Heart right ventricle (tissue), 16 donors: ENCODE results near the gene MT1B. TPM values are rescaled to one million over a fixed set of nuclear protein-coding genes. Genes with fewer than 3 reads are reported as not detected.

Experiments used
- ATAC-seq, 8 donors: fragments of 200-7000 bp; cut with Tn5 transposase; one replicate each; pipeline ENCODE4 v1.9.1; 2020; ENCODE audit warnings: mild to moderate bottlenecking in 8 of 8, moderate library complexity in 8 of 8, moderate number of reproducible peaks in 1 of 8
- DNase-seq, 2 donors: peaks; one replicate each; pipeline ENCODE4 v3.0.0-alpha.2; 2020
- H3K27ac ChIP-seq, 10 donors: fragments of 200-600 bp; sonication (generic) in 2 of 10; one replicate each; pipeline versions ENCODE4 v1.5.0 to v1.8.0; 2020 to 2022; ENCODE audit warnings: mild to moderate bottlenecking in 3 of 10
- H3K27me3 ChIP-seq, 7 donors: fragments of 200-600 bp; one replicate each; pipeline ENCODE4 v1.8.0; 2021 to 2022; ENCODE audit warnings: mild to moderate bottlenecking in 2 of 7
- H3K36me3 ChIP-seq, 9 donors: fragments of 200-600 bp; sonication (generic) in 1 of 9; one replicate each; pipeline versions ENCODE4 v1.5.0 to v1.8.0; 2020 to 2022; ENCODE audit warnings: mild to moderate bottlenecking in 2 of 9
- H3K4me1 ChIP-seq, 9 donors: fragments of 200-600 bp; sonication (generic) in 1 of 9; one replicate each; pipeline versions ENCODE4 v1.5.0 to v1.8.0; 2020 to 2022; ENCODE audit warnings: mild to moderate bottlenecking in 4 of 9
- H3K4me3 ChIP-seq, 10 donors: fragments of 200-600 bp; sonication (generic) in 2 of 10; one replicate each; pipeline versions ENCODE4 v1.5.0 to v1.8.0; 2020 to 2022; ENCODE audit warnings: mild to moderate bottlenecking in 7 of 10, moderate library complexity in 2 of 10
- H3K9me3 ChIP-seq, 11 donors: fragments of 200-600 bp in 10 of 11; sonication (generic) in 2 of 11; one replicate each; pipeline versions ENCODE4 v1.5.0 to v1.8.0; 2013 to 2022; ENCODE audit warnings: mild to moderate bottlenecking in 2 of 11, control low read depth in 1 of 11, moderate library complexity in 1 of 11
- WGBS, 2 donors: extraction: QIAGEN DNeasy Blood & Tissue Kit; methylation state at CpG; one replicate each; pipeline ENCODE4 v1.1.7; 2013; ENCODE audit warnings: inconsistent platforms in 1 of 2; 5-methylcytosine and 5-hydroxymethylcytosine counted together
- intact Hi-C, 10 donors: fragments of 100-400 bp; cut with DNase I; formaldehyde crosslinking; loops; one replicate each; pipeline versions ENCODE4 v1.11.1 to v1.14.2; 2022
- polyA plus RNA-seq, 2 donors: library from polyadenylated mRNA; stranded (reverse); fragments of 200-250 nt; gene quantifications; one replicate each; pipeline ENCODE4 v1.2.3, GENCODE V29; 2013
- total RNA-seq, 10 donors: library from RNA; stranded (reverse); fragmentation: NEBNext Ultra II Directional in 3 of 10; extraction: Animal tissue kit (Norgen Biotek cat#: 25700) in 3 of 10; gene quantifications; one replicate each; pipeline versions ENCODE4 v1.2.1 to v1.2.4, GENCODE V29; 2021 to 2023
- TF ChIP-seq, protein P1 (sequence below), 9 donors: fragments of 200-600 bp; sonication (generic) in 2 of 9; IDR thresholded peaks; one replicate each; pipeline versions ENCODE4 v1.5.0 to v1.8.0; 2021 to 2022; ENCODE audit warnings: antibody characterized with exemption in 9 of 9, mild to moderate bottlenecking in 5 of 9, moderate library complexity in 1 of 9
- donor health status: Arrhythmogenic right ventricular cardiomyopathy.
- donor health status: ischemic (EF 13 %, LVEDD 7.1; RV severe dilation, severe dysfunction).
- donor health status: healthy with polysubstance abuse.
- donor health status: DM: no; HTN: yes; CAD: no.
- donor health status: DM: no; HTN: no; CAD: no.
- donor health status: ischemic (EF 25% LVEDD 6.9; RV normal size, moderate dysfunction).
- donor health status: ischemic (EF 25% LVEDD 5.7; RV mildly dilated, moderate dysfunction).
- donor health status: healthy.
- donor health status: DM: yes; HTN: yes; CAD: no.
- donor health status: Ischemic cardiomyopathy.
- donor health status: ischemic (EF 35%, LVEDD 5.7; RV mildly dilated, moderate dysfunction).
- donor health status: nonischemic (EF 11% LVEDD 7.7; RV severe dilation, severe dysfunction).
- donor health status: DM: yes; HTN: yes; CAD: no.
- donor health status: PGD.
- donor health status: ischemic (EF 29% LVEDD 5.4; RV normal size, mild dysfunction).
- donor health status: nonischemic (EF 23%, LVEDD 6.1; RV moderate dilation, normal function).

MT1B gene
- total and polyA plus RNA-seq, 12 donors: not detected

- ATAC-seq: peak in 2 of 8 donors; percentile 1 to 6
- H3K27me3 ChIP-seq: no peaks in the 10 kb centered on the region
Observed at GRCh38 chr16:56684926-56685590, 33.4 kb downstream of the MT1B start.

DNA sequence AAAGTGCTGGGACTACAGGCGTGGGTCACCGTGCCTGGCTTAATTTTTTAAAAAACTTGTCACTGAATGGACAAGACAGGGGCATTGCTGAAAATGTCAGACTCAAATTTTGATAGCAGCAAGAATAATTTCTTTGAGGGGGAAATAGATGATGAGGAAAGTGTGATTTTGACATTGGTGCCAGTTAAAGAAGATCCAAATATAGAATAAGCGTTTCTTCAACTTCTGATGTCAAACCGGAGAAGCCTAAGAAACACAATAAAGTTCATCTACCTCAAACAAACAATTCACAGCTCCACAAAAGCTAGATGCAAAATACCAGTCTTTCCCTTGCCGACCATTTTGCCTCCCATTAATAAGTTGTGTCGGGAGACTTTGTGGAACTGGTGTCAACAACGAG lies 35.1 kb downstream of the MT1B start:
- Histone ChIP-seq H3K9me3 (peaks cover 0 to 17% (median 0%) of the 10 kb centered on the region in 11 donors), H3K36me3 (no peaks in the 10 kb centered on the region), H3K4me3 (no peak overlapping the region), H3K27me3 (no peaks in the 10 kb centered on the region), H3K4me1 (peaks cover 0 to 35% (median 27%) of the 10 kb centered on the region in 9 donors), H3K27ac (no peak overlapping the region)
- no peak for DNase-seq
- TF ChIP-seq, protein P1, sequence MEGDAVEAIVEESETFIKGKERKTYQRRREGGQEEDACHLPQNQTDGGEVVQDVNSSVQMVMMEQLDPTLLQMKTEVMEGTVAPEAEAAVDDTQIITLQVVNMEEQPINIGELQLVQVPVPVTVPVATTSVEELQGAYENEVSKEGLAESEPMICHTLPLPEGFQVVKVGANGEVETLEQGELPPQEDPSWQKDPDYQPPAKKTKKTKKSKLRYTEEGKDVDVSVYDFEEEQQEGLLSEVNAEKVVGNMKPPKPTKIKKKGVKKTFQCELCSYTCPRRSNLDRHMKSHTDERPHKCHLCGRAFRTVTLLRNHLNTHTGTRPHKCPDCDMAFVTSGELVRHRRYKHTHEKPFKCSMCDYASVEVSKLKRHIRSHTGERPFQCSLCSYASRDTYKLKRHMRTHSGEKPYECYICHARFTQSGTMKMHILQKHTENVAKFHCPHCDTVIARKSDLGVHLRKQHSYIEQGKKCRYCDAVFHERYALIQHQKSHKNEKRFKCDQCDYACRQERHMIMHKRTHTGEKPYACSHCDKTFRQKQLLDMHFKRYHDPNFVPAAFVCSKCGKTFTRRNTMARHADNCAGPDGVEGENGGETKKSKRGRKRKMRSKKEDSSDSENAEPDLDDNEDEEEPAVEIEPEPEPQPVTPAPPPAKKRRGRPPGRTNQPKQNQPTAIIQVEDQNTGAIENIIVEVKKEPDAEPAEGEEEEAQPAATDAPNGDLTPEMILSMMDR (IDR thresholded peaks at IDR 0.05): no peak
- WGBS, 2 donors: 95 to 97% methylated on average over 7 of the region's 7 CpGs
- intact Hi-C loops: no loop called here
- no peak for ATAC-seq

More at GRCh38 chr16:56684926-56685590, 33.4 kb downstream of the MT1B start:
- DNase-seq: no peak
- Histone ChIP-seq H3K36me3 (no peaks in the 10 kb centered on the region), H3K4me3 (no peak overlapping the region), H3K27ac (peak overlapping the region in 8 of 10 donors; percentile 1 to 90 (median 46)), H3K4me1 (peaks cover 0 to 47% (median 28%) of the 10 kb centered on the region in 9 donors), H3K9me3 (peaks cover 0 to 17% (median 0%) of the 10 kb centered on the region in 11 donors)
- intact Hi-C loops: loop anchor here in 7 of 10 donors (5.0 kb wide), 4 partner anchors 43 to 83 kb away; partner anchors contain the start of genes MT2A (in 4 of the 7) and MT1E (in 2 of the 7)
- 60 to 62% methylated on average over 4 of the region's 4 CpGs for WGBS, 2 donors
- TF ChIP-seq, protein P1 (IDR thresholded peaks at IDR 0.05): no peak

- 45 to 54% methylated on average over 1 of the region's 1 CpG for WGBS, 2 donors
- ATAC-seq (no peak), DNase-seq (no peak)
- Histone ChIP-seq H3K36me3 (no peaks in the 10 kb centered on the region), H3K27me3 (no peaks in the 10 kb centered on the region), H3K9me3 (peaks cover 0 to 17% (median 0%) of the 10 kb centered on the region in 11 donors), H3K4me3 (no peak overlapping the region), H3K4me1 (peaks cover 0 to 26% (median 12%) of the 10 kb centered on the region in 9 donors), H3K27ac (no peak overlapping the region)
- intact Hi-C loops: loop anchor here in 1 of 10 donors (1.0 kb wide), 1 partner anchor 30 kb away; no protein-coding TSS in a partner anchor
- TF ChIP-seq, protein P1 (IDR thresholded peaks at IDR 0.05): no peak
Observed at GRCh38 chr16:56688762-56689161, 37.1 kb downstream of the MT1B start.

DNA sequence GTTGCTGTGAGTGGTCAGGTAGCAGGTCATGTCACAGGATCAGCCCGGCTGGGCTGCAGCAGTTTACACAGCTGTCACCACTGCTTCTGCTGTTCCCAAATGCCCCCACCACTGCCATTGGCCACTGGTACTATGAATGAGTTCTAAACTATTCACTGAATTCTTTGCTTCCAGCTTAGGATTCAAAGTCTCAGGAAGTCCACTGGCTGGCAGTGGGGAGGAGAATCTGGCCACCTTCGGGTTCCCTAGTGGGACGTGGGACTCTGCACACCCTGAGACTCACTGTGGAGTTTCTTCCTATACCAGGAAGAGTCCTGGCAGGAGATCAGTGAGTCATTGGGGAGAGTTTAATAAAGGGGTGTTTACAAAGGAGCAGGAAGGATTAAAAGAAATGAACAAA lies 37.5 kb downstream of the MT1B start:
- TF ChIP-seq, protein P1 (IDR thresholded peaks at IDR 0.05): no peak

More for the DNA sequence above, 37.5 kb downstream of the MT1B start:
- peaks cover 0 to 17% (median 0%) of the 10 kb centered on the region in 11 donors for H3K9me3 ChIP-seq
- H3K4me1 ChIP-seq: peaks cover 0 to 22% (median 9%) of the 10 kb centered on the region in 9 donors
- no peak for ATAC-seq
- no peak overlapping the region for H3K4me3 ChIP-seq
- no peak for DNase-seq
- H3K27ac ChIP-seq: no peak overlapping the region
- intact Hi-C loops: loop anchor here in 1 of 10 donors (1.0 kb wide), 1 partner anchor 31 kb away; no protein-coding TSS in a partner anchor
- H3K27me3 ChIP-seq: no peaks in the 10 kb centered on the region
- WGBS, 2 donors: 75 to 78% methylated on average over 3 of the region's 3 CpGs
- H3K36me3 ChIP-seq: no peaks in the 10 kb centered on the region
